VCaP (cell line): ENCODE measurements around the gene STAC2.

Experiments used
- H3K27ac ChIP-seq: fragments of 450-650 bp; 2 replicates; pipeline ENCODE4 v1.5.1; 2017
- TF ChIP-seq, protein P1 (sequence below): fragments of 450-650 bp; conservative IDR thresholded peaks from 2 replicates; pipeline ENCODE4 v1.5.1; 2017; ENCODE audit warnings: mild to moderate bottlenecking, moderate library complexity

STAC2 gene

DNA sequence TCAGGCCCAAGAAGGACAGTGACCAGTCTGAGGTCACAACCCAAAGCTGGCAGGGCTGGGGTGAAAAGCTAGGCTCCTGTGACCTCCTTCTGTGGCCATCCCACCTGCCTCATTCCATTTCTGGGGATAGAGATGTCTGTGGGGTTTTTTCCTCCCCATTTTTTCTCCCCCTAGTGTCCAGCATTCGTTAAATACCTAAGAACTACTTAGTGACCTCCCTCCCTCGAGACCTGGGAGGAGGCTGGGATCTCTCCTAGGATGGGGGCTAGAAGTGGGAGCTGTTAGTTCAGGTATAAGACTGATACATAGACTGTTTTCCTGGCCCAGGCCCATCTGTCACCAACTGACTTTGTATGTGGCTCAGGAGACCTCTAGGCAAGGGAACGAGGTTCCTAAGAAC, 20.5 kb upstream of the STAC2 start:
- H3K27ac ChIP-seq: no peak overlapping the region
- TF ChIP-seq, protein P1, sequence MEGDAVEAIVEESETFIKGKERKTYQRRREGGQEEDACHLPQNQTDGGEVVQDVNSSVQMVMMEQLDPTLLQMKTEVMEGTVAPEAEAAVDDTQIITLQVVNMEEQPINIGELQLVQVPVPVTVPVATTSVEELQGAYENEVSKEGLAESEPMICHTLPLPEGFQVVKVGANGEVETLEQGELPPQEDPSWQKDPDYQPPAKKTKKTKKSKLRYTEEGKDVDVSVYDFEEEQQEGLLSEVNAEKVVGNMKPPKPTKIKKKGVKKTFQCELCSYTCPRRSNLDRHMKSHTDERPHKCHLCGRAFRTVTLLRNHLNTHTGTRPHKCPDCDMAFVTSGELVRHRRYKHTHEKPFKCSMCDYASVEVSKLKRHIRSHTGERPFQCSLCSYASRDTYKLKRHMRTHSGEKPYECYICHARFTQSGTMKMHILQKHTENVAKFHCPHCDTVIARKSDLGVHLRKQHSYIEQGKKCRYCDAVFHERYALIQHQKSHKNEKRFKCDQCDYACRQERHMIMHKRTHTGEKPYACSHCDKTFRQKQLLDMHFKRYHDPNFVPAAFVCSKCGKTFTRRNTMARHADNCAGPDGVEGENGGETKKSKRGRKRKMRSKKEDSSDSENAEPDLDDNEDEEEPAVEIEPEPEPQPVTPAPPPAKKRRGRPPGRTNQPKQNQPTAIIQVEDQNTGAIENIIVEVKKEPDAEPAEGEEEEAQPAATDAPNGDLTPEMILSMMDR: no peak

DNA sequence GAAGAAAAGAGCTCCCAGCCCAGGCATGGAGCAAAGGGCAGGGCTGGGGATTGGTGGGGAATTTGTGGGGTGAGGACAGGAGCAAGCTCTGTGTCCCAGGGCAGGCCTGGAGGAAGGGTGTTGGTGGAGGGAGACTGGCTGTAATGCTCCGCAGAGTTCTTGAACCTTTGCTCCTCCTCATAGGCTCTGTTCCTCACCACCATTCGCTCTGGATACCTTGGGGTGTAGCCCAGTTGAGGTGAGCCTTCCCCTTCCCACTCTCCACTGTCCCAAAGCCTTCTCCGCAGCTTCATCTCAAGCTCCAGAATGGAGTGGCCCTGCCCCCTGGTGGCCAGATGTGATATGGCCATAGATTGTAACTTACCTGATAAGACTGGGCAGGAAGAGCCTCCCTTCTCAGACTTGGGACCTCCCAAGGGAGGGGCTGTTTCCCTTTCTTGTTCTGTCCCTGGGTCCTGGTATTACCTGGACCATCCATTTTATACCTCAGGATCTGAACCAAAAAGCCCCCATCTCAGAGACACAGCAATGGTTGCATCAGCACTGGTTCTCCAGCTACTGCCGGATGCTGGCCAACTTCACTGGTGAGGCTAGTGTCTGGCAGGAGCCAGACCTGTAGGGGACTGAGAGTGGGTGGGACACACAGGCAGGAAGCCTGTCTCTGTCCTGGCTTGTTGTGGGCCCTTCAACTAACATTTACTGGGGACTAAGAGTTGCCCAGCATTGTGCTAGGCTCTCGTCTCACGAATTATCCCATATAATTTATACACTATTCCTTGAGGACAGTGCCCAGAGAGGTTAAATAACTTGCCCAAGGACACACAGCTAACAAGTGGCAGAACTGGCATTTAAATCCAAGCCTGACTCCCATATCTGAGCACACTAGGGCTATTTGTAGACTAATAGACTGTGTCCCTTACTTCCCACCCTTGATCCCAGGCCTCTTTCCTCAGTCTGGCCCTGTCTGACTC, 19.1 kb upstream of the STAC2 start:
- TF ChIP-seq, protein P1: peak; percentile 99
- H3K27ac ChIP-seq: no peak overlapping the region

DNA sequence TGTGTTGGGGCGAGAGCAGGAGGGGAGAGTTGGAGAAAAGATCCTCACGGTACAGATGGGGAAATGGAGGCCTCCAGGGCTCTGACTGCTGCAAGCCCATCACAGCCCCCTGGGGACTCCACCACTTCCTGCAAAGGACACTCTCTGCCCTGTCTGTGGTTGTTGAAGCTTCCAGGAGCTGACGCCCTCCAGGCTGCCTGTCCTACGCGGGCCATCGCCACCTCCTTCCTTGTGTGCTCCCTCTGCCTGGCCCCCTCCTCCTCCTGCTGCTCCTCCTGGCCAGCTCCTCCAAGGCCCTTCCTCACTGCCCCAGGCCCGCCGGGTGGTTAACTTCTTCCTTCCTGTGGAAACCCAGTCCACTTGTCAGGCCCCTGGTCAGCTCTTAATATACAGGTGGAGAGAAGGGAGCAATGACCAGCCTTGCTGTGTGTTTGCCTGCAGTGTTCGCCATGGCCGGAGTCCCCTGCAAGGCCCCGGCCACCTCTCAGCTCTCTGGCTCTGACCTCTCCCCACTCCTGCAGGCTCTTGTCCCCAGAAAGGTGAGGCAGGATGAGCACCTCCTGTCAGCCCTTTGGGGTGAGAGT, 18.4 kb upstream of the STAC2 start:
- TF ChIP-seq, protein P1: no peak
- H3K27ac ChIP-seq: no peak overlapping the region

DNA sequence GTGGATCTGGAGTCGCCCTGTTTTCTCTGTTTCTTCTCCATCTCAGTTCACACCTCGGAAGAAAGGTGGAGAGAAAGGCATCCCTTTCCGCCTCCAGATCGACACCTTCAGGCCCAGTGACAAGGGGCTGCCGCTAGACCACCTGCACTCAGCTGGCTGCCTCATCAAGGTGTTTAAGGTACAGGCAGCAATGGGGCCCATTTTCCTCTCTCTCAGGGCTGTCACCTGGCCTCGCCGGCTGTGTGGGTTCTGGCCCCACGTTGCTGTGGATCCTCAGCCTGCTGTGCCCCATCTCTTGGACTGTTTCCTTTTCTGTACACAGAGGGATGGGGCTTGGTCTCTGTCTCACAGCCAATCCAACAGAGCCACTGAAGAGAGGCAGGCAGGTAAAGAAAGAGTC, 17.4 kb upstream of the STAC2 start:
- no peak overlapping the region for H3K27ac ChIP-seq
- TF ChIP-seq, protein P1: no peak

DNA sequence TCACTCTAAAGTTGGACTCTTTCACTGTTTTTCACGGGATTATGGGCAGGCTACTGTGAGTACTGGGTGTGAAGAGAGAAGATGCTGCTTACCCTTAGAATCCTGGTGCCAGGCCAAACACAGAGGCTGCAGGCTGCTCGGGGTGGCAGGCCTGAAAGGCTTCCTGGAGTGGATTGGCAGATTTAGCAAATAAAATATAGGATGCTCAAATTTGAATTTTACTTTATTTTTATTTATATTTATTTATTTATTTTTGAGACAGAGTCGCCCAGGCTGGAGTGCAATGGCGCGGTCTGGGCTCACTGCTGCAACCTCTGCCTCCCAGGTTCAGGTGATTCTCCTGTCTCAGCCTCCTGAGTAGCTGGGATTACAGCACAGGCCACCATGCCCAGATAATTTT, 14.9 kb upstream of the STAC2 start:
- TF ChIP-seq, protein P1: no peak

DNA sequence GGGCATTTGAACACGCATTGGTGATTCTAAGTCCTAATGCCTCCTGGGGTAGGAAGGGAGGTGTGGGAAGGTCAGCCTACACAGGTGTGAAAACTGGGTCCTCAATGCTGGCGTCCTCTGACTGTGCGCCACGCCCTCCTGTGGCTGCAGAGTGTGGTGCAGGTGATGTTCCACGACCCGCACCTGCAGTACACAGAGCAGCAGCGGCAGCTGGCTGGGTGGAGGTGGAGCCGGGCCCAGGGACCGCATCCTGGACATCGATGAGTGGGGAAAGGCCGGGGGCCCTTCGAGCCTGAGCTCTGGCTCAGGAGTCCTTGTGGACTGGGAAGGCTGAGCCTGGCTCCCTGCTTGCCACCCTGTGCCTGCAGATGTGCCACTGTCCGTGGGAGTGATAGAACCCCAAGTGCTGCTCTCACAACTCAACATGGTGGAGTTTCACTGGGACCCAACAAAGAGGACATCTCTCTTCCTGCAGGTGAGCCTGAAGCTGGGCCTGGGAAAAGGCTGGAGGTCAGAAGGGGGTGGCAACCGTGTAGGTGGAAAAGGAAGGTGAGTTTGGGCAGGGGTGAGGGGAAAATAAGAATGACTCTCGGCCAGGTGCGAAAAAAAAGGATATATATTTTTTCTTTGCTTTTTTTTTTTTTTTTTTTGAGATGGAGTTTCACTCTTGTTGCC, 14.0 kb upstream of the STAC2 start:
- TF ChIP-seq, protein P1: peak; percentile 80
- no peak overlapping the region for H3K27ac ChIP-seq

More for the DNA sequence above, 14.9 kb upstream of the STAC2 start:
- no peak overlapping the region for H3K27ac ChIP-seq

DNA sequence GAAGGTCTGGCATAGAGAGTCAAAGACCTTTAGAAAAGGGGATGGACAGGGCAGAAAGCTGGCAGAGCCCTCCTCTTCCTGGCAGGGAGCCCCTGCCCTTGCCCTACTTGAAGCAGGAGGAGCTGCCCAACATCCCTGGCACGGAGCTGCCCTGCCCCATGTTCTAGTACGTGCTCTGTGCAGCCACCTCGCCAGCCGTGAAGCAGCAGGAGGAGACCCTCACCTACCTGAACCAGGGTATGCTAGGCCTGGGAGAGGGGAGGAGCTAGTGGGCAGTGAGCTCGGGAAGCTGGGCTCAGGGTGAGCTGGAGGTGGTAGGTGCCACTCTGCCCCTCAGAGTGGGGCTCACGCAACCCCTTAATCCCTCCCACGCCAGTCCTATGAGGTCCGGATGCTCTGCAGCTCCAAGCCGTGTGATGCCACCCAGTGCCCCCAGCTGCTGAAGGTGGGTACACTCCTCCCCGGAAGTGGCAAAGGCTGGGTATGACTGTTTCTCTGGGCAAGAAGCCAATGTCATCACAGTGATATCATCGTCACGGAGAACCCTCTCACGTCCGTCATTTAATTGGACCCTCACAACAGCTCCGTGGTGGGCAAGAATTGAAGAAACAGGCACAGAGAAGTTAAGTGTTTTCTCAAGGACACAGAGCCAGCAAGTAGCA, 12.7 kb upstream of the STAC2 start:
- H3K27ac ChIP-seq: no peak overlapping the region
- TF ChIP-seq, protein P1: no peak
